GM23338 (cell line): ENCODE results near the gene DNAL1. TPM values are rescaled to one million over a fixed set of nuclear protein-coding genes. Genes with fewer than 3 reads are reported as not detected.
A peak's percentile ranks its signal among the peaks of the same experiment; 100 is the strongest.

Source experiments
- ATAC-seq: fragments of 200-7000 bp; cut with Tn5 transposase; 3 replicates; pipeline ENCODE4 v1.9.1; 2020
- DNase-seq: peaks from one replicate; pipeline ENCODE4 v3.0.0-alpha.2; 2015; ENCODE audit warnings: low spot score
- H2AFZ ChIP-seq: fragments of 200-600 bp; sonication (generic); 2 replicates; pipeline ENCODE4 v1.8.0; 2016; ENCODE audit warnings: antibody characterized with exemption, mild to moderate bottlenecking, moderate library complexity
- H3F3A ChIP-seq: fragments of 200-600 bp; sonication (generic); replicated peaks from 2 replicates; pipeline ENCODE4 v1.8.0; 2017; ENCODE audit warnings: antibody characterized with exemption, mixed run types, low read depth
- H3K27ac ChIP-seq: fragments of 200-600 bp; sonication (generic); 2 replicates; pipeline ENCODE4 v1.6.1; 2016; ENCODE audit warnings: low read depth
- H3K27me3 ChIP-seq: fragments of 200-600 bp; sonication (generic); 2 replicates; pipeline ENCODE4 v1.8.0; 2016; ENCODE audit warnings: mild to moderate bottlenecking, mixed run types, moderate library complexity; ENCODE audit not compliant: insufficient read depth
- H3K36me3 ChIP-seq: fragments of 200-600 bp; sonication (generic); 2 replicates; pipeline ENCODE4 v1.8.0; 2016; ENCODE audit warnings: mild to moderate bottlenecking; ENCODE audit not compliant: insufficient read depth
- H3K4me1 ChIP-seq: fragments of 200-600 bp; sonication (generic); 2 replicates; pipeline ENCODE4 v1.8.0; 2016; ENCODE audit warnings: mild to moderate bottlenecking, moderate library complexity; ENCODE audit not compliant: insufficient read depth
- H3K4me2 ChIP-seq: fragments of 200-600 bp; sonication (generic); 2 replicates; pipeline ENCODE4 v1.7.1; 2017; ENCODE audit warnings: mixed run types
- H3K4me3 ChIP-seq: fragments of 200-600 bp; sonication (generic); 2 replicates; pipeline ENCODE4 v1.6.1; 2016; ENCODE audit warnings: mixed run types
- H3K79me2 ChIP-seq: fragments of 200-600 bp; sonication (generic); replicated peaks from 2 replicates; pipeline ENCODE4 v1.8.0; 2017; ENCODE audit warnings: mild to moderate bottlenecking; ENCODE audit not compliant: insufficient read depth
- H3K9me2 ChIP-seq: fragments of 200-600 bp; sonication (generic); 2 replicates; pipeline ENCODE4 v1.8.0; 2017; ENCODE audit not compliant: insufficient read depth
- H4K20me1 ChIP-seq: fragments of 200-600 bp; sonication (generic); replicated peaks from 2 replicates; pipeline ENCODE4 v1.8.0; 2017; ENCODE audit warnings: mild to moderate bottlenecking; ENCODE audit not compliant: insufficient read depth
- H3K27ac Mint-ChIP-seq: 2 replicates; pipeline ENCODE4 v1.8.0; 2020; ENCODE audit warnings: inconsistent platforms, mild to moderate bottlenecking, moderate library complexity, mixed read lengths
- H3K27me3 Mint-ChIP-seq: 3 replicates; pipeline ENCODE4 v1.8.0; 2022; ENCODE audit warnings: low read depth, mild to moderate bottlenecking, moderate library complexity, mixed read lengths, inconsistent platforms; ENCODE audit not compliant: insufficient read depth, poor library complexity
- H3K36me3 Mint-ChIP-seq: 3 replicates; pipeline ENCODE4 v1.8.0; 2021; ENCODE audit warnings: low read depth, mild to moderate bottlenecking, inconsistent platforms, moderate library complexity, mixed read lengths
- H3K4me1 Mint-ChIP-seq: 3 replicates; pipeline ENCODE4 v1.8.0; 2020; ENCODE audit warnings: mild to moderate bottlenecking, inconsistent platforms, mixed read lengths
- H3K4me3 Mint-ChIP-seq: 3 replicates; pipeline ENCODE4 v1.8.0; 2021; ENCODE audit warnings: moderate library complexity, mild to moderate bottlenecking, inconsistent platforms, mixed read lengths
- H3K9me3 Mint-ChIP-seq: 3 replicates; pipeline ENCODE4 v1.8.0; 2020; ENCODE audit warnings: moderate library complexity, mild to moderate bottlenecking, inconsistent platforms, mixed read lengths
- CREB1 ChIP-seq: fragments of 250-450 bp; sonication (Bioruptor Pico); IDR thresholded peaks from 2 replicates; pipeline ENCODE4 v1.5.0; 2020; ENCODE audit warnings: low read depth, mild to moderate bottlenecking, moderate library complexity
- CTCF ChIP-seq, 2 experiments: fragments of 200-600 bp in 1 of 2; sonication (generic) in 1 of 2; conservative IDR thresholded peaks; 2 replicates each; pipeline versions ENCODE4 v1.5.1 to v1.6.1; 2016 to 2017; ENCODE audit warnings: antibody characterized with exemption in 2 of 2, low read depth in 2 of 2, mild to moderate bottlenecking in 2 of 2, moderate library complexity in 1 of 2
- EZH2 ChIP-seq: fragments of 200-600 bp; sonication (generic); IDR thresholded peaks from one replicate; pipeline ENCODE4 v1.8.0; 2017; ENCODE audit warnings: antibody characterized with exemption, mild to moderate bottlenecking, low read depth; ENCODE audit not compliant: unreplicated experiment
- EZH2phosphoT487 ChIP-seq: fragments of 200-600 bp; sonication (generic); IDR thresholded peaks from one replicate; pipeline ENCODE4 v1.8.1; 2018; ENCODE audit warnings: antibody characterized with exemption; ENCODE audit not compliant: unreplicated experiment
- NANOG ChIP-seq: IDR thresholded peaks from 2 replicates; pipeline ENCODE4 v1.6.1; 2016; ENCODE audit warnings: antibody characterized with exemption, borderline replicate concordance
- POLR2AphosphoS5 ChIP-seq: IDR thresholded peaks from 2 replicates; pipeline ENCODE4 v1.6.1; 2016; ENCODE audit warnings: antibody characterized with exemption, low read depth
- ZNF114 ChIP-seq: fragments of 250-450 bp; sonication (Bioruptor Pico); IDR thresholded peaks from 2 replicates; pipeline ENCODE4 v1.5.0; 2020; ENCODE audit warnings: mild to moderate bottlenecking, moderate library complexity
- ZNF331 ChIP-seq: fragments of 250-450 bp; sonication (Bioruptor Pico); IDR thresholded peaks from 2 replicates; pipeline ENCODE4 v1.5.0; 2020; ENCODE audit warnings: low read depth, mild to moderate bottlenecking, moderate library complexity
- ZNF462 ChIP-seq: fragments of 250-450 bp; sonication (Bioruptor Pico); IDR thresholded peaks from 2 replicates; pipeline ENCODE4 v1.5.0; 2020; ENCODE audit warnings: mild to moderate bottlenecking, moderate library complexity
- polyA plus RNA-seq: library from polyadenylated mRNA; unstranded; fragments of >200 nt; fragmentation: Nextera tagmentation; extraction: Ambion mirVana; gene quantifications from 2 replicates; pipeline ENCODE4 v1.2.1, GENCODE V29; 2016
- total RNA-seq: library from RNA; depleted of rRNA; stranded (reverse); fragments of >200 nt; shearing (Covaris generic); gene quantifications from 2 replicates; pipeline ENCODE4 v1.2.3, GENCODE V29; 2014

DNAL1 gene
- total and polyA plus RNA-seq, 2 experiments from 2014 or later = 7.6 to 29.3 TPM

- Mint-ChIP-seq H3K27ac (peak overlapping the region; percentile 97), H3K9me3 (no peaks in the 10 kb centered on the region), H3K4me3 (peak overlapping the region; percentile 59), H3K4me1 (peaks cover 41% of the 10 kb centered on the region), H3K27me3 (peaks cover 10% of the 10 kb centered on the region), H3K36me3 (peaks cover 13% of the 10 kb centered on the region; the same call in 2 of the 3 replicates)
- H3K9me2 ChIP-seq = no peaks in the 10 kb centered on the region
- peak overlapping the region; percentile 38 for H3K4me3 ChIP-seq
- H3K27ac ChIP-seq = peak overlapping the region; percentile 93
- peak overlapping the region; percentile 80 for H3K4me2 ChIP-seq
- ATAC-seq = peak; percentile 69
- no peaks in the 10 kb centered on the region for H3K27me3 ChIP-seq
- no peak for TF ChIP-seq NANOG
- no peak for TF ChIP-seq CTCF (conservative IDR thresholded peaks at IDR 0.05; ENCODE audit: low read depth in 2 of 2)
- no peak for TF ChIP-seq EZH2phosphoT487
- no peak for TF ChIP-seq ZNF462 (CRISPR knock-in tag)
- TF ChIP-seq ZNF114 (CRISPR knock-in tag) = no peak
- no peak for TF ChIP-seq POLR2AphosphoS5
- TF ChIP-seq ZNF331 (CRISPR knock-in tag) = no peak
- TF ChIP-seq CREB1 (CRISPR knock-in tag) = no peak
- no peak for TF ChIP-seq EZH2
- H4K20me1 ChIP-seq = peaks cover 2% of the 10 kb centered on the region; the same call in 1 of the 2 replicates
- DNase-seq = peak; percentile 64
- peaks cover 5% of the 10 kb centered on the region; the same call in 1 of the 2 replicates for H3F3A ChIP-seq
- H3K79me2 ChIP-seq = peaks cover 10% of the 10 kb centered on the region
- H3K36me3 ChIP-seq = no peaks in the 10 kb centered on the region
- peaks cover 24% of the 10 kb centered on the region for H3K4me1 ChIP-seq
- H2AFZ ChIP-seq = no peak overlapping the region
These were observed 96.0 kb downstream of the DNAL1 start for GRCh38 chr14:73740618-73741326.
